BJ (cell line): ENCODE measurements around the gene SKIC8. TPM values are rescaled to one million over a fixed set of nuclear protein-coding genes. Genes with fewer than 3 reads are reported as not detected.

Source experiments
- CTCF ChIA-PET: fragments of 350-600 bp; formaldehyde crosslinking; extraction: SDS; loops from one replicate; lab custom pipeline; 2021; ENCODE audit warnings: antibody characterized with exemption, inconsistent platforms; lab: Yijun Ruan, JAX
- POLR2A ChIA-PET: fragments of 300-600 bp; sonication (Branson Sonifier 250); formaldehyde crosslinking; extraction: SDS; loops from one replicate; lab custom pipeline; 2021; ENCODE audit warnings: antibody characterized with exemption; lab: Charles Lee
- DNase-seq: peaks from one replicate; pipeline ENCODE4 v3.0.0-alpha.2; 2011; ENCODE audit warnings: low read depth
- H3K27me3 ChIP-seq: 2 replicates; pipeline ENCODE4 v1.6.0; 2011; ENCODE audit warnings: low read length; ENCODE audit not compliant: control insufficient read depth, insufficient read depth
- H3K36me3 ChIP-seq: 2 replicates; pipeline ENCODE4 v1.5.1; 2011; ENCODE audit warnings: low read length; ENCODE audit not compliant: control insufficient read depth, insufficient read depth
- H3K4me3 ChIP-seq: 2 replicates; pipeline ENCODE4 v1.5.1; 2011; ENCODE audit warnings: low read depth, mild to moderate bottlenecking, control low read depth, low read length
- polyA plus RNA-seq: library from polyadenylated mRNA; depleted of rRNA; stranded (reverse); fragments of >200 nt; gene quantifications from 2 replicates; pipeline ENCODE4 v1.2.3, GENCODE V29; 2011
- TF ChIP-seq, protein P1 (sequence below): IDR thresholded peaks from 2 replicates; pipeline ENCODE4 v1.5.1; 2011; ENCODE audit warnings: low read depth, mild to moderate bottlenecking, control low read depth, inconsistent platforms, low read length, moderate library complexity; ENCODE audit not compliant: insufficient read depth

Gene SKIC8
- polyA plus RNA-seq, 1 experiment = 72.8 TPM

GRCh38 chr15:78342021-78342420 is 42.6 kb upstream of the SKIC8 start:
- POLR2A ChIA-PET = no interaction called here
- Histone ChIP-seq H3K27me3 (peaks cover 47% of the 10 kb centered on the region), H3K4me3 (no peak overlapping the region), H3K36me3 (no peaks in the 10 kb centered on the region)
- no peak for DNase-seq
- CTCF ChIA-PET = no interaction called here
- TF ChIP-seq, protein P1, sequence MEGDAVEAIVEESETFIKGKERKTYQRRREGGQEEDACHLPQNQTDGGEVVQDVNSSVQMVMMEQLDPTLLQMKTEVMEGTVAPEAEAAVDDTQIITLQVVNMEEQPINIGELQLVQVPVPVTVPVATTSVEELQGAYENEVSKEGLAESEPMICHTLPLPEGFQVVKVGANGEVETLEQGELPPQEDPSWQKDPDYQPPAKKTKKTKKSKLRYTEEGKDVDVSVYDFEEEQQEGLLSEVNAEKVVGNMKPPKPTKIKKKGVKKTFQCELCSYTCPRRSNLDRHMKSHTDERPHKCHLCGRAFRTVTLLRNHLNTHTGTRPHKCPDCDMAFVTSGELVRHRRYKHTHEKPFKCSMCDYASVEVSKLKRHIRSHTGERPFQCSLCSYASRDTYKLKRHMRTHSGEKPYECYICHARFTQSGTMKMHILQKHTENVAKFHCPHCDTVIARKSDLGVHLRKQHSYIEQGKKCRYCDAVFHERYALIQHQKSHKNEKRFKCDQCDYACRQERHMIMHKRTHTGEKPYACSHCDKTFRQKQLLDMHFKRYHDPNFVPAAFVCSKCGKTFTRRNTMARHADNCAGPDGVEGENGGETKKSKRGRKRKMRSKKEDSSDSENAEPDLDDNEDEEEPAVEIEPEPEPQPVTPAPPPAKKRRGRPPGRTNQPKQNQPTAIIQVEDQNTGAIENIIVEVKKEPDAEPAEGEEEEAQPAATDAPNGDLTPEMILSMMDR = no peak

- ChIA-PET POLR2A (no interaction called here), CTCF (no interaction called here)
- Histone ChIP-seq H3K4me3 (no peak overlapping the region), H3K27me3 (peaks cover 45% of the 10 kb centered on the region), H3K36me3 (no peaks in the 10 kb centered on the region)
- TF ChIP-seq, protein P1 = no peak
- DNase-seq = no peak
Observed at GRCh38 chr15:78341057-78341987, 41.9 kb upstream of the SKIC8 start.

DNA sequence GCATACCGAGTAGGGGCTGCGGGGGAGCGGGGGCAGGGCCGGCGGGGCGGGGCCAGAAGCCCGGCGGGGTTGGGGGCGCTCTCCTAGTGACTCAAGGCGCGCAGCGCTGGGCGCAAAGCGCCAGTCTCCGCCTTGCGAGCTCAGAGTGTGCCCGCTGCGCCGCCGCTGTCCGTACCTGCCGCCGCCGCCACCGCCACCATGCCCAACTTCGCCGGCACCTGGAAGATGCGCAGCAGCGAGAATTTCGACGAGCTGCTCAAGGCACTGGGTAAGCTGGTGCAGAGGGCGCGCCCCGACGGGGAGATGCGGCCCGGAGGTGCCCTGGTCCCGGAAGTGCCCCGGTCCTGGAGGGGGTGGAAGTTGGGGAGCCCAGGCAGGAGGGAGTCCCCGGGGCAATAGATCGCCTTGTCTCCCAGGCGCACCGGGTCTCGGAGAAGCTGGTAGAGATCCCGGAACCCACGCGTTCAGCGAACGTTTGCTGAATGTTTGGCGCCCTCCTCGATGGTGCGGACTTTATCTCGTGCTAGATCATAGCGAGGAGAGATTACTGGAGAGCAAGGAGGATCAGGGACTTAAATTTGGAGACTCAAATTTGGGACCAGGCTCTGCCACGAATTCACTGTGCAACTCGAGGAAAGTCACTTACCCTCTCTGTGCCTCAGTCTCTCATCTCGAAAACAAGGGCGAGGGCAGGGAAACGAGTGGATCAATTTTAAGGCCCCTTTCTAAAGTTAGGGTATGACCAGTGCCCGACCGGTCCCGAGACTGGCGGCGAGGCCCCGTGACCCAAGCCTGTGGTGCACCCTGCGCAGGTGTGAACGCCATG is 41.0 kb upstream of the SKIC8 start, which contains the start of gene CRABP1:
TSS of gene CRABP1 (plus strand) at position 123 of the 826 bp plus-strand sequence. CDS start at position 199, 76 bp downstream.
- Histone ChIP-seq H3K27me3 (peaks cover 41% of the 10 kb centered on the region), H3K4me3 (no peak within 1 kb of the TSS), H3K36me3 (no peaks in the 10 kb centered on the region)
- no peak for DNase-seq
- CTCF ChIA-PET = no interaction called here
- POLR2A ChIA-PET = no interaction called here
- TF ChIP-seq, protein P1 = no peak

GRCh38 chr15:78339559-78339958 is 40.1 kb upstream of the SKIC8 start:
- CTCF ChIA-PET = no interaction called here
- Histone ChIP-seq H3K36me3 (no peaks in the 10 kb centered on the region), H3K27me3 (peaks cover 39% of the 10 kb centered on the region), H3K4me3 (no peak overlapping the region)
- TF ChIP-seq, protein P1 = no peak
- POLR2A ChIA-PET = no interaction called here
- no peak for DNase-seq

DNA sequence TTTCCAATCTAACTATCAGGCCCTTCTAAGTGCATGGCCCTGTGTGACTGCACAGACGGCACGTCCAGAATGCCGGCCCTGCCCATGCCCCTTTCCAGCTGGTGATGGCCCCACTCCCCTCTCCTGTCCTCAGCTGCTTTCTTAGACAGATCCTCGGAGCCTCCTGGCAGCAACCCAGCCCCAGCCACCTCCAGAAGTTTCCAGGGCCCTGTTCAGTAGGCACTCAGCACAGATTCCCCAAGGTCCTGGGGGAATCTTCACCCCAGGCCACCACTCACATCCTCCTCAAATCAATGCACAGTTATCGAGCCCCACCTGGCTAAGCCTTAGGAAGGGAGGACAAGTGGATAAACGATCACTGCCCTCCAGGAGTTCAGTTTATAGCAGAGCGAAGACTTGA is 39.4 kb upstream of the SKIC8 start:
- Histone ChIP-seq H3K36me3 (no peaks in the 10 kb centered on the region), H3K27me3 (peaks cover 39% of the 10 kb centered on the region), H3K4me3 (no peak overlapping the region)
- TF ChIP-seq, protein P1 = no peak
- ChIA-PET CTCF (no interaction called here), POLR2A (no interaction called here)
- no peak for DNase-seq
